AG09309 (cell line): ENCODE data around the gene EPS15.
"Not testable (repeated sequence)": the region's sequence is repeated elsewhere in the genome, so short reads cannot be mapped to it uniquely, and the experiment has no call there.

Source experiments
- DNase-seq: peaks from one replicate; pipeline ENCODE4 v3.0.0-alpha.2; 2010; ENCODE audit warnings: low read depth
- H3K4me3 ChIP-seq: 2 replicates; pipeline ENCODE4 v1.5.1; 2011; ENCODE audit warnings: mild to moderate bottlenecking, low read depth, low read length, moderate library complexity; ENCODE audit not compliant: control insufficient read depth
- TF ChIP-seq, protein P1 (sequence below): IDR thresholded peaks from 2 replicates; pipeline ENCODE4 v1.5.1; 2011; ENCODE audit warnings: mild to moderate bottlenecking, low read depth, low read length, inconsistent platforms; ENCODE audit not compliant: insufficient read depth, control insufficient read depth; ENCODE audit errors: missing control alignments

The EPS15 gene

DNA sequence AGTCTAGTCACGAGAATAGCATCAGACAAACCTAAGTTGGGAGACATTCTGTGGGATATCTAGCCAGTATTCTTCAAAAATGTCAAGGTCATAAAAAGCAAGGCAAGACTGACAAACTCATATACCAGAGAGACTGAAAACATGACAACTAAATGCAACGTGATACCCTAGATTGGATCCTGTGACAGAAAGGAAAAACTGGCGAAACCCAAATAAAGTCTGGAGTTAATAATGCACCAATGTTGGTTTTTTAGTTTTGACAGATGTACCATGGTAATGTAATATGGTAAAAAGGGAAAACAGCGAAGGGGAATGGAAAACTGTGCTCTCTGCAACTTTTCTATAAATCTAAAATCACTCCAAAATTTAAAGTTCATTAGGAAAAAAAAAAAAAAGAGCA lies 64.5 kb downstream of the EPS15 start:
- TF ChIP-seq, protein P1, sequence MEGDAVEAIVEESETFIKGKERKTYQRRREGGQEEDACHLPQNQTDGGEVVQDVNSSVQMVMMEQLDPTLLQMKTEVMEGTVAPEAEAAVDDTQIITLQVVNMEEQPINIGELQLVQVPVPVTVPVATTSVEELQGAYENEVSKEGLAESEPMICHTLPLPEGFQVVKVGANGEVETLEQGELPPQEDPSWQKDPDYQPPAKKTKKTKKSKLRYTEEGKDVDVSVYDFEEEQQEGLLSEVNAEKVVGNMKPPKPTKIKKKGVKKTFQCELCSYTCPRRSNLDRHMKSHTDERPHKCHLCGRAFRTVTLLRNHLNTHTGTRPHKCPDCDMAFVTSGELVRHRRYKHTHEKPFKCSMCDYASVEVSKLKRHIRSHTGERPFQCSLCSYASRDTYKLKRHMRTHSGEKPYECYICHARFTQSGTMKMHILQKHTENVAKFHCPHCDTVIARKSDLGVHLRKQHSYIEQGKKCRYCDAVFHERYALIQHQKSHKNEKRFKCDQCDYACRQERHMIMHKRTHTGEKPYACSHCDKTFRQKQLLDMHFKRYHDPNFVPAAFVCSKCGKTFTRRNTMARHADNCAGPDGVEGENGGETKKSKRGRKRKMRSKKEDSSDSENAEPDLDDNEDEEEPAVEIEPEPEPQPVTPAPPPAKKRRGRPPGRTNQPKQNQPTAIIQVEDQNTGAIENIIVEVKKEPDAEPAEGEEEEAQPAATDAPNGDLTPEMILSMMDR = no peak
- no peak for DNase-seq
- H3K4me3 ChIP-seq = no peak overlapping the region

DNA sequence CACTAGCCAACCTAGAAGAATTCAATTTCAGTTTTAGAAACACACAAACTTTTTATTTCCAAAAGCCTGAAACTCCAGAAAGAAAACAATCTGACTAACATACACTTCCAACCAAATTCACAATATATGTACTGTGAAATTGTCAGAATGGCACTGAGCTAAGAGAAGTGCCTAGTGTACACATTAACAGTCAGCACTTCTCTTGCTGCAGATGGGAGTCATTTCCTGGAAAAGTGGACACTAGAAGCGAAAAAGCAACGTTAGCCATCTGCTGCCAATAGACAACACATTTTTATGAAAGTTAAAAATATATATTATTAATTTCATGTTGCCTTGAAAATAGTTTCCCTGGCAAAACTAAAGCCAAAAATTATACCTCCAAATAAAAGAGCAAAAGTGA lies 66.1 kb downstream of the EPS15 start:
- DNase-seq = no peak
- no peak overlapping the region for H3K4me3 ChIP-seq
- TF ChIP-seq, protein P1 = no peak

DNA sequence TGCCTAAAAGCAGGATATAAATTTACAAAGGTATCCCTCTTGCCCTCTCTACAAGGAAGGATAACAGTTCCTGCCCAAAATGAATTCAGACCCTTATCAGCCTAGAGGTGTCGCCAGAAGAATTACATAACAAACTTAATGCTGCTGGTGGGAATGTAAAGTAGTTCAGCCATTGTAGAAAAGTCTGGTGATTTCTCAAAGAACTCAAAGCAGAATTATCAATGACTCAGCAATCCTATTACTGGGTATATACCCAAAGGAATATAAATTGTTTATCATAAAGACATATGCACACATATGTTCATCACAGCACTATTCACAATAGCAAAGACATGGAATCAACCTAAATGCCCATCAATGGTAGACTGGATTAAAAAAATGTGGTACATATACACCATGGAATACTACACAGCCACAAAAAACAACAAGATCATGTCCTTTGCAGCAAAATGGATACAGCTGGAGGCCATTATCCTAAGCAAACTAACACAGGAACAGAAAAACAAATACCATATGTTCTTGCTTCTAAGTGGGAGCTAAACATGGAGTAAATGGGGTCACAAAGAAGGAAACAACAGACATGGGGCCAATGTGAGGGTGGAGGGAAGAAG lies 70.1 kb downstream of the EPS15 start:
- not testable (repeated sequence) for H3K4me3 ChIP-seq, DNase-seq

DNA sequence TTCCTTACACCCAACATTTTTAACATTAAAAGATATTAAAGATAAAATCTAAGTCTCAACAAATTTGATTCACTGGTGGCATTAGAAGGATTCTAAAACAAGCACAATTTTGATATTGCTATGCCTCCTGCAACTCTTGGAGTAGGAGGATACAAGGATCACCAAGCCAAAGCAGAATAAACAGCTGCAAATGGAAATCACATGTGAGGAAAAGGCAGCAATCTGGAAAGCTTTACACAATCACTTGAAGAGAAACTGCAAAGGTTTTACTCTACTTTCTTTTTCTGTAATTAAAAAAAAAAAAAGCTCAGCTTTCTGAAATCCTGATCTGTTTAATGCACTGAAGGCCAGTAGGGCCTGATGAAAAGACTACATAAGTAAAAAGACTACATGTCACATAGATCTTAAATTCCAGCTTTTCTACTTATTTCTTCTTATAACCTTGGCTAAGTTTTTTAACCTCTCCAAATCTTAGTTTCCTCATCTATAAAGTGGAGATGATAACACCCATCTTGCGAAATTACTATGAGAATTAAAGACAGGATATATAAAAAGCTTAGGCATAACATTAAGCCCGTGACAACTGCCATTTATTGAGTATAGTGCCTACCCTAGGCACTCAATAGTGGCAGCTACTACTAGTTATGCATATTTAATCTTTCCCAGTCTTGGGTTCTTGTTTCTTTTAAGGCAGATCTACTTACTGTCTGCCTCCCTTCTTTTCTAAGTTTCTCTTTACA lies 73.5 kb downstream of the EPS15 start:
- DNase-seq = no peak
- H3K4me3 ChIP-seq = no peak overlapping the region
- TF ChIP-seq, protein P1 = no peak

DNA sequence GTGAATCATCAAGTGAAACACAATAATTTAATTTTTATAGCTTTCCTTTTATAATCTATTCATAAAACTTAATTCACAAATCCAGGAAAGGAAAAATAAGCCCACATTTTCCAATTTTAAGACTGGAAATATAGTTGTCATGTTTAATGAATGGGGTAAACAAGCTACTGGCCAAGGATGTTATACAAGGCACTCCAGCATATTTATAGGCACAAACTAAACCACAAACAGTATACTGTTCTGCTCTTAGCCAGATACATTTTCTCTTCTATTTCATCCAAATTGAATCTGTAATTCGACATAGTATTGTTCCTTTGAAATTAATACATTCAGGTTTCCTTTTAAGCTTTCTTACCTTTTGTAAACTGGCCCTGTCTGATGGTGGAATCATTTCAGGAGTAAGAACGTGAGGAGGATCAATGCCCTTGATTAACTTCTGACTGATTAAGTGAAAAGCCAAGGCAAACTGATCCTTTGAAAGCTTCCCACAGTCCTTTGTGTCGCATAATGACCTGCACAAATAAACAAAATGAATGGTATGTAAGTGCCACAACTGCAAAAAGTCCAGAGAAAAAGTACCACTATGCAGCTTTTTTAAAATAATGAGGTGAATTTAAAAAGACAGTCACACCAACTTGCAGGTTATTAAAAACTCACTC lies 74.4 kb downstream of the EPS15 start:
- TF ChIP-seq, protein P1 = no peak
- no peak for DNase-seq
- H3K4me3 ChIP-seq = no peak overlapping the region

DNA sequence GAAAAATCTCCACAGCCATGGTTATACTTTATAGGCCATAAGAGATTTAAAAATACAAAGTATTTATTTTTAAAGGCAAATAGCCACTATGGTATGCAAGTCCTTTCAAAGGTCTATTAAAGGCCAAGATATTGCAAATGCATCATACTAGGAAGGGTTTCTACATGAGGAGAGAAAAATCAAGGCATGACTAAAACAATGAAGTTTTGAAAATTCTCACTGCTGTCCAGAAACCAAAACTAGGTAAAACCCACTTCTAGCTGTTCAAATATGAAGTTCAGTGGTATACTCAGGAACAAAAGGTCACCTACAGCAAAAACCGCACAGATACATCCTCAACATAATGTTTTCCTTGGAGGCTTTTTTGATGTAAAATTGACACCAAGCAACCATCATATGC lies 75.0 kb downstream of the EPS15 start:
- no peak overlapping the region for H3K4me3 ChIP-seq
- no peak for DNase-seq
- TF ChIP-seq, protein P1 = no peak

DNA sequence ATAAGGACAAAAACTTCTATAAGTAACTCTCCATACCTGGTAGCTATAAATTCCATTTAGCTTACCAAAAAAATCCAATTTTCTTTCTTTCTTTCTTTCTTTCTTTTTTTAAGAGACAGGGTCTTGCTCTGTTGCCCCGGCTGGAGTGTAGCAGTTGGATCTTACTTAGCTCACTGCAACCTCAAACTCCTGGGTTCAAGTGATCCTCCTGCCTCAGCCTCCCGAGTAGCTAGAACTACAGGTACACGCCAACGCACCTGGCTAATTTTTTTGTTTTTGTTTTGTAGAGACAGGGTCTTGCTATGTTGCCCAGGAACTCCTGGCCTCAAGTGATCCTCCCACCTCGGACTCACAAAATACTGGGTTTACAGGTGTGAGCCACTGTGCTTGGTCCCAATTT lies 75.5 kb downstream of the EPS15 start:
- no peak for DNase-seq
- H3K4me3 ChIP-seq = no peak overlapping the region
- TF ChIP-seq, protein P1 = no peak
